IMR-90 (cell line): ENCODE data around the gene RELN. TPM values are rescaled to one million over a fixed set of nuclear protein-coding genes. Genes with fewer than 3 reads are reported as not detected.

Experiments
- ATAC-seq: fragments of 200-7000 bp; cut with Tn5 transposase; 2 replicates; pipeline ENCODE4 v1.9.1; 2020; ENCODE audit warnings: low read depth, mild to moderate bottlenecking, moderate library complexity
- BruUV-seq: library from RNA; stranded (reverse); fragments of 400-500 nt; replicated peaks from 2 replicates; lab custom pipeline; 2021; lab: Mats Ljungman, UMichigan
- CTCF ChIA-PET: fragments of 300-600 bp; formaldehyde crosslinking; extraction: SDS; loops from one replicate; lab custom pipeline; 2021; ENCODE audit warnings: antibody characterized with exemption; lab: Yijun Ruan, JAX
- POLR2A ChIA-PET: fragments of 300-600 bp; sonication (Branson Sonifier 250); formaldehyde crosslinking; loops from one replicate; lab custom pipeline; 2022; ENCODE audit warnings: antibody characterized with exemption; ENCODE audit not compliant: unreplicated experiment; lab: Charles Lee
- DNase-seq: peaks from one replicate; pipeline ENCODE4 v3.0.0; 2013
- H2AFZ ChIP-seq: replicated peaks from 2 replicates; pipeline ENCODE3; 2013; ENCODE audit warnings: low read length, mild to moderate bottlenecking; ENCODE audit not compliant: poor library complexity
- H2AK5ac ChIP-seq: 2 replicates; pipeline ENCODE4 v1.6.1; 2013; ENCODE audit warnings: low read depth, low read length, inconsistent platforms
- H2AK9ac ChIP-seq: replicated peaks from 2 replicates; pipeline ENCODE3; 2013; ENCODE audit warnings: mild to moderate bottlenecking, low read depth, low read length, moderate library complexity; ENCODE audit not compliant: poor library complexity
- H2BK120ac ChIP-seq: 2 replicates; pipeline ENCODE4 v1.6.1; 2013; ENCODE audit warnings: low read depth, low read length, inconsistent platforms
- H2BK15ac ChIP-seq: 3 replicates; pipeline ENCODE4 v1.6.1; 2013; ENCODE audit warnings: low read depth, low read length, inconsistent platforms
- H2BK20ac ChIP-seq: 2 replicates; pipeline ENCODE4 v1.6.1; 2013; ENCODE audit warnings: low read depth, mild to moderate bottlenecking, inconsistent platforms, low read length, moderate library complexity
- H2BK5ac ChIP-seq: 2 replicates; pipeline ENCODE4 v1.6.1; 2013; ENCODE audit warnings: mild to moderate bottlenecking, low read depth, low read length, inconsistent platforms; ENCODE audit not compliant: poor library complexity, severe bottlenecking
- H3K14ac ChIP-seq: replicated peaks from 2 replicates; pipeline ENCODE4 v1.6.1; 2013; ENCODE audit warnings: low read depth, low read length, inconsistent platforms
- H3K18ac ChIP-seq: 2 replicates; pipeline ENCODE4 v1.6.1; 2013; ENCODE audit warnings: low read depth, low read length, control low read depth
- H3K23ac ChIP-seq: 2 replicates; pipeline ENCODE4 v1.6.1; 2013; ENCODE audit warnings: low read depth, low read length, inconsistent platforms
- H3K27ac ChIP-seq: 2 replicates; pipeline ENCODE4 v1.5.1; 2013; ENCODE audit warnings: mild to moderate bottlenecking, control low read depth, low read length; ENCODE audit not compliant: insufficient read depth
- H3K27me3 ChIP-seq: 2 replicates; pipeline ENCODE4 v1.6.1; 2013; ENCODE audit warnings: low read length; ENCODE audit not compliant: control insufficient read depth, insufficient read depth
- H3K36me3 ChIP-seq: 2 replicates; pipeline ENCODE4 v1.6.1; 2013; ENCODE audit warnings: low read length, mixed read lengths; ENCODE audit not compliant: control insufficient read depth, insufficient read depth
- H3K4ac ChIP-seq: 2 replicates; pipeline ENCODE4 v1.6.1; 2013; ENCODE audit warnings: low read depth, low read length, inconsistent platforms
- H3K4me1 ChIP-seq: 2 replicates; pipeline ENCODE4 v1.6.1; 2013; ENCODE audit warnings: low read length, mixed read lengths; ENCODE audit not compliant: control insufficient read depth, insufficient read depth
- H3K4me2 ChIP-seq: 2 replicates; pipeline ENCODE4 v1.6.1; 2013; ENCODE audit warnings: low read depth, mild to moderate bottlenecking, control low read depth, low read length, moderate library complexity
- H3K4me3 ChIP-seq: 2 replicates; pipeline ENCODE4 v1.5.1; 2013; ENCODE audit warnings: low read depth, mild to moderate bottlenecking, control low read depth, low read length, moderate library complexity; ENCODE audit not compliant: insufficient read depth
- H3K56ac ChIP-seq: 2 replicates; pipeline ENCODE4 v1.6.1; 2013; ENCODE audit warnings: low read length, inconsistent platforms; ENCODE audit not compliant: insufficient read depth; ENCODE audit errors: extremely low read depth
- H3K79me1 ChIP-seq, 2 experiments: 2 replicates each; pipeline ENCODE4 v1.6.1; 2013; ENCODE audit warnings: low read length in 2 of 2, inconsistent platforms in 1 of 2, low read depth in 1 of 2
- H3K9ac ChIP-seq: 2 replicates; pipeline ENCODE4 v1.6.1; 2013; ENCODE audit warnings: low read depth, low read length, control low read depth
- H3K9me1 ChIP-seq: 2 replicates; pipeline ENCODE4 v1.6.1; 2013; ENCODE audit warnings: low read length, inconsistent platforms; ENCODE audit not compliant: insufficient read depth
- H3K9me3 ChIP-seq: 2 replicates; pipeline ENCODE4 v1.6.1; 2013; ENCODE audit warnings: low read length; ENCODE audit not compliant: control insufficient read depth, insufficient read depth
- H4K20me1 ChIP-seq: 2 replicates; pipeline ENCODE4 v1.6.1; 2013; ENCODE audit warnings: low read length, inconsistent platforms; ENCODE audit not compliant: insufficient read depth
- H4K5ac ChIP-seq: 2 replicates; pipeline ENCODE4 v1.6.1; 2013; ENCODE audit warnings: mild to moderate bottlenecking, low read depth, low read length, control low read depth
- H4K8ac ChIP-seq, 2 experiments: 2 replicates each; pipeline ENCODE4 v1.6.1; 2013; ENCODE audit warnings: low read depth in 2 of 2, low read length in 2 of 2, control low read depth in 1 of 2, inconsistent platforms in 1 of 2
- H4K91ac ChIP-seq: 2 replicates; pipeline ENCODE4 v1.6.1; 2013; ENCODE audit warnings: low read depth, low read length, inconsistent platforms; ENCODE audit not compliant: insufficient read depth
- CEBPB ChIP-seq: IDR thresholded peaks from 2 replicates; pipeline ENCODE4 v1.6.1; 2012; ENCODE audit warnings: low read depth, low read length, improper control_type of control experiment
- MAFK ChIP-seq: IDR thresholded peaks from 2 replicates; pipeline ENCODE4 v1.6.1; 2012; ENCODE audit warnings: low read depth, low read length, improper control_type of control experiment
- POLR2A ChIP-seq: IDR thresholded peaks from 2 replicates; pipeline ENCODE4 v1.6.1; 2012; ENCODE audit warnings: mild to moderate bottlenecking, low read depth, low read length
- RAD21 ChIP-seq: IDR thresholded peaks from 2 replicates; pipeline ENCODE4 v1.6.1; 2012; ENCODE audit warnings: low read length, improper control_type of control experiment
- WGBS, 2 experiments: methylation state at CpG; one replicate each; pipeline versions ENCODE4 v1.1.5 to v1.1.7; 2013; ENCODE audit warnings: missing lambda C conversion rate in 2 of 2; ENCODE audit not compliant: insufficient read length in 1 of 2; ENCODE audit errors: extremely low coverage in 2 of 2; 5-methylcytosine and 5-hydroxymethylcytosine counted together
- dilution Hi-C: fragments of 300-500 bp; cut with HindIII; formaldehyde crosslinking; loops from one replicate; pipeline ENCODE4 v1.14.3; 2018; ENCODE audit warnings: low sequenced_read_pairs; ENCODE audit not compliant: unreplicated experiment
- in situ Hi-C: fragments of 300-500 bp; cut with MboI; formaldehyde crosslinking; loops from 3 replicates; pipeline ENCODE4 v1.14.3; 2019; ENCODE audit warnings: low sequenced_read_pairs, inconsistent platforms, mixed read lengths
- intact Hi-C: fragments of 100-400 bp; cut with micrococcal nuclease; formaldehyde crosslinking; loops from 2 replicates; pipeline ENCODE4 v1.10.0; 2022
- polyA plus RNA-seq, 3 experiments: library from polyadenylated mRNA; depleted of rRNA; stranded (reverse); fragments of >200 nt; gene quantifications; 2 replicates each; pipeline ENCODE4 v1.2.3, GENCODE V29; 2012; ENCODE audit warnings: low replicate concordance in 1 of 3
- total RNA-seq: library from RNA; depleted of rRNA; stranded (reverse); fragments of >200 nt; gene quantifications from 2 replicates; pipeline ENCODE4 v1.2.3, GENCODE V29; 2012
- TF ChIP-seq, protein P1 (sequence below): fragments of 150-350 bp; IDR thresholded peaks from 2 replicates; pipeline ENCODE4 v1.6.1; 2017; ENCODE audit warnings: mild to moderate bottlenecking, antibody characterized with exemption, low read length, low read depth

Gene RELN
- total and polyA plus RNA-seq, 2 of the 4 experiments (the other 2 are of a cell fraction) = 14.7 to 23.7 TPM

DNA sequence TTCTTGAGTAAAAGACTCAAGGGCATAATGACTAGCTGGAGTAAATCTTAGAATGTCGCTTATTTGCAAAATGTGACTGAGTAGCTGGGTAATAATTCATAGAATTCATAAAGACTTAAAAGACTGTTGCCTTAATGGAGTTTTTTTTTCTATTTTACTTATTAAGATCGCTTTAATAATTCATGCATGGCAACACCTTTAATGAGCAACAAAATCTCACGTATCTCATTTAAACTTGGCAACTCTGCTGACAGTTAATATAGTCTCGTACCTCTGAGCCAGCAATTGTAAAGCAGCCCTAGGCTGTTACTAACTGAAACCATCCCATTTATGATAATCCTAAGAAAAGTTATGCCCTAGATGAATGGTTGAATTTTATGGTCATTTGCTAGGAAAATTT lies 455.7 kb downstream of the RELN start:
- H2AFZ ChIP-seq = no peak overlapping the region
- no peak overlapping the region for H2AK9ac ChIP-seq
- H3K14ac ChIP-seq = no peak overlapping the region
- no peaks in the 10 kb centered on the region for H3K4me1 ChIP-seq
- H4K20me1 ChIP-seq = no peaks in the 10 kb centered on the region
- CTCF ChIA-PET = interaction anchor here (0.6 to 1.3 kb wide), 2 partner anchors 9 to 325 kb away, joined by 4 to 5 read pairs; no protein-coding TSS in a partner anchor
- H3K18ac ChIP-seq = no peak overlapping the region
- no peak overlapping the region for H2BK120ac ChIP-seq
- no TSS peak for BruUV-seq
- no peaks in the 10 kb centered on the region for H3K9me1 ChIP-seq
- H3K79me1 ChIP-seq = no peaks in the 10 kb centered on the region
- H4K5ac ChIP-seq = no peak overlapping the region
- H3K36me3 ChIP-seq = peaks cover 2% of the 10 kb centered on the region; the same call in 1 of the 2 replicates
- H2BK5ac ChIP-seq = no peak overlapping the region
- no CpG with 5 or more reads among the region's 4 CpGs for WGBS, 2 experiments
- H3K4me2 ChIP-seq = no peak overlapping the region
- no peak for DNase-seq
- H4K91ac ChIP-seq = no peak overlapping the region
- H3K56ac ChIP-seq = no peak overlapping the region
- no peaks in the 10 kb centered on the region for H3K27me3 ChIP-seq
- intact Hi-C loops = no loop called here
- H3K4me3 ChIP-seq = no peak overlapping the region
- no peak overlapping the region for H3K23ac ChIP-seq
- POLR2A ChIA-PET = no interaction called here
- no peak for ATAC-seq
- H3K4ac ChIP-seq = no peak overlapping the region
- H2BK15ac ChIP-seq = no peak overlapping the region
- no peak overlapping the region for H3K9ac ChIP-seq
- no peaks in the 10 kb centered on the region for H3K9me3 ChIP-seq
- TF ChIP-seq, protein P1, sequence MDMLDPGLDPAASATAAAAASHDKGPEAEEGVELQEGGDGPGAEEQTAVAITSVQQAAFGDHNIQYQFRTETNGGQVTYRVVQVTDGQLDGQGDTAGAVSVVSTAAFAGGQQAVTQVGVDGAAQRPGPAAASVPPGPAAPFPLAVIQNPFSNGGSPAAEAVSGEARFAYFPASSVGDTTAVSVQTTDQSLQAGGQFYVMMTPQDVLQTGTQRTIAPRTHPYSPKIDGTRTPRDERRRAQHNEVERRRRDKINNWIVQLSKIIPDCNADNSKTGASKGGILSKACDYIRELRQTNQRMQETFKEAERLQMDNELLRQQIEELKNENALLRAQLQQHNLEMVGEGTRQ = no peak
- TF ChIP-seq RAD21 (no peak), CEBPB (no peak), MAFK (no peak), POLR2A (no peak)
- no peak overlapping the region for H2AK5ac ChIP-seq
- in situ Hi-C loops = no loop called here
- dilution Hi-C loops = no loop called here
- H4K8ac ChIP-seq = no peak overlapping the region
- H3K27ac ChIP-seq = no peak overlapping the region
- no peak overlapping the region for H2BK20ac ChIP-seq
